GM19438 (cell line): Measurements from ENCODE around the gene MINAR2.

Experiments used
- ATAC-seq: cut with Tn5 transposase; IDR thresholded peaks from one replicate; pipeline ENCODE4 v1.9.1; 2021; ENCODE audit warnings: low read depth; ENCODE audit not compliant: unreplicated experiment

The MINAR2 gene

GRCh38 chr5:129771058-129771838 is 23.4 kb downstream of the MINAR2 start:
- ATAC-seq = peak; percentile 63

GRCh38 chr5:129773376-129773775 is 25.5 kb downstream of the MINAR2 start:
- ATAC-seq = no peak

- ATAC-seq = no peak
Observed at GRCh38 chr5:129781594-129781993, 33.7 kb downstream of the MINAR2 start.

GRCh38 chr5:129803403-129803802 is 55.5 kb downstream of the MINAR2 start:
- no peak for ATAC-seq

- ATAC-seq = no peak
Observed at GRCh38 chr5:129804705-129805104, 56.8 kb downstream of the MINAR2 start.

- no peak for ATAC-seq
Observed at GRCh38 chr5:129807162-129807814, 59.4 kb downstream of the MINAR2 start.
